Stimulated activated CD8-positive, alpha-beta memory T cell treated with anti-CD3 and anti-CD28 coated beads, Interleukin-12 subunit alpha, Interleukin-12 subunit beta, amount 100 ng/mL, for 24 hours (primary cell): ENCODE results near the gene KLF16.

Experiments used
- DNase-seq: peaks from one replicate; pipeline ENCODE4 v3.0.0-alpha.2; 2020; ENCODE audit errors: extremely low read depth

Gene KLF16

DNA sequence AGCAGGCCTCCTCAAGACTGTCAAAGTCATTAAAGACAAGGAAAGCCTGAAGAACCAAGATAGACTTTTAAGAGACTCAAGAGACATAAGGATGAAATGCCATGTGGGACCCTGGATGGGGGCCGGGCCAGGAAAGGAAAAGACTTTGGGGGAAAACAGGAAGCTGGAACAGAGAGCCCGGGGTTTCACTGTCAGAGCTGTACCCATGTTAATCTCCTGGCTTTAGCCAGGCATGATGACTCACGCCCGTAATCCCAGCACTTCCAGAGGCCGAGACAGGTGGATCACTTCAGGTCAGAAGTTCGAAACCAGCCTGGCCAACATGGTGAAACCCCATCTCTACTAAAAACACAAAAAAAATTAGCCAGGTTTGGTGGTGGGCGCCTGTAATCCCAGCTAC is 5.6 kb upstream of the KLF16 start:
- no peak for DNase-seq

DNA sequence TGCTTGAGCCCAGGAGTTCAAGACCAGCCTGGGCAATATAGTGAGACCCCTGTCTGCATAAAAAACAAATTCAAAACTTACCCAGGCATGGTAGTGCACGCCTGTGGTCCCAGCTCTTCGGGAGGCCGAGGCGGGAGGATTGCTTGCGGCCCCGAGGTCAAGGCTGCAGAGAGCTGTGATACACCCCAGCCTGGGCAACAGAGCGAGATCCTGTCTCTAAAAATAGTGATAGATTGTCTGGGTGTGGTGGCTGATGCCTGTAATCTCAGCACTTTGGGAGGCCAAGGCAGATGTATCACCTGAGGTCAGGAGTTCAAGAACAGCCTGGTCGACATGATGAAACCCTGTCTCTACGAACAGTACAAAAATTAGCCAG is 4.0 kb upstream of the KLF16 start:
- DNase-seq: no peak

GRCh38 chr19:1866693-1867348 is 3.4 kb upstream of the KLF16 start:
- no peak for DNase-seq

DNA sequence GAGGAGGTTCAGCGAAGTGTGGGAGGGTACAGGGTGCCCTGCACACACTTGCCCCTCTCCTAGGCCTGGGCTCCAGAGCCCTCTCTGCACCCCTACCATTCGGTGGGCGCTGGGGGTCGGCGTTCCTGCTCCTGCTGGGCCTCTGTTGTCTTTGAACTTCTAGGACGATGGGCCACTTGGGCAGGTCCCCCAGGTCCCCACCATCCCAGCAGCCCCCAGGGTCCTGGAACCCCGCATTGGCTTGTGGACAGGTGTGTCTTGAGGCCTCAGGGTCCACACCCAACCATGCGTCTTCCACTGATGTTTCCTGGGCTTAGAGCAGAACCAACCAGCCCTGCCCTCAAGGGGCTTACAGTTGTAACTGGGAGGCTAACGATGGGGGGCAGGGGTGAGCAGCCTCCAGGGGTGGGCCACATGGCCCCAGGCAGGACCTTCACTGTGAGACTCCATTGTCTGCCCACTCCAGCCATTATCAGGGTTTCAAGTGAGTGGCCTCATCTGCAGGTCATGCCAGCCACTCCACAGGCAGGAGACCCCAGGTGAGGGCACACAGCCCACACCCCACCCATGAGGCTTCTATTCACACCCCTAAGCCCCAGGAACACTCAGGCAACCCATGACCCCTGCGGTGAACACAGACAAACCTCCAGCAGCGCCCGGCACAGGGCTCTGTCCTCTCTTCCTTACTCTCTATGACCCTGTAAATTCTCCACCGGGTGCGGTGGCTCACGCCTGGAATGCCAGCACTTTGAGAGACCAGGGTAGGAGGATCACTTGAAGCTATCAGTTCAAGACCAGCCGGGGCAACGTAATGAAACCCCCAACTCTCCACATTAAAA is 2.0 kb upstream of the KLF16 start:
- DNase-seq: no peak

DNA sequence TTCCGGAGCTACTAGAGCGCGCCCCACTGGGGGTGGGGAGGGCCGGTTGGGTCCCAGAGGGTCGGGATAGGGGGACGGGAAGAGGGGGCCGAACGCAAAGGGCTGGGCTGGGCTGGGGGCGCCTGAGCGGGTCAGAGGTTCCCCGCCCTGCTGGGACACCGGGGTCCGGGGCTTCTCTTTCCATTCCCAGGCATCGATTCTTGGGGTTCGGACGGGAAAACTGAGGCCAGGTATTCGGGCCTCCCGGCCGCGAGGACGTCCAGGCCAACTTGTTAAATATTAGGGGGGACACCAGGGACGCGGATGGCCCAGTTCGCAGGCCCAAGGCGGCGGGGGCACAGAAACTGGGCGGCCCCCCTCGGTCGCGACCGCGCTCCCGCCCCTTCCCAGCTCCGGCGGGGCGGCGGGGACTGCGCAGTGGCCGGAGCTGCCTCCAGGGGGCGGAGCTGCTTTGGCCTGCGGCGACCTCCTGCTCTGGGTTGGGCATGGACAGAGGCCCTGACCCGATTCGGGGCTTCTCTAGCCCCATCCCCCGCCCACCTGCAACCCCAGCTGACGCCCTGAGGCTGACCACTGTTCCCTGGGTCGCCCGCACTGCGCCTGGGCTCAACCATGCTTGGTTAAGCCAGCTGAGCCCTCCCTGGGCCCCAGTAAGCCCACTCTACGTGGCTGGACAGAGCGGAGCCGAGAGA is 1.2 kb upstream of the KLF16 start:
- no peak for DNase-seq

- peak; percentile 91 for DNase-seq
Observed at GRCh38 chr19:1863638-1864479, 480 bp upstream of the KLF16 start.

- DNase-seq: no peak
Observed at GRCh38 chr19:1862424-1863327, 703 bp downstream of the KLF16 start.

GRCh38 chr19:1862068-1862423 is 1.3 kb downstream of the KLF16 start:
- no peak for DNase-seq

GRCh38 chr19:1861599-1862031 is 1.8 kb downstream of the KLF16 start:
- no peak for DNase-seq

DNA sequence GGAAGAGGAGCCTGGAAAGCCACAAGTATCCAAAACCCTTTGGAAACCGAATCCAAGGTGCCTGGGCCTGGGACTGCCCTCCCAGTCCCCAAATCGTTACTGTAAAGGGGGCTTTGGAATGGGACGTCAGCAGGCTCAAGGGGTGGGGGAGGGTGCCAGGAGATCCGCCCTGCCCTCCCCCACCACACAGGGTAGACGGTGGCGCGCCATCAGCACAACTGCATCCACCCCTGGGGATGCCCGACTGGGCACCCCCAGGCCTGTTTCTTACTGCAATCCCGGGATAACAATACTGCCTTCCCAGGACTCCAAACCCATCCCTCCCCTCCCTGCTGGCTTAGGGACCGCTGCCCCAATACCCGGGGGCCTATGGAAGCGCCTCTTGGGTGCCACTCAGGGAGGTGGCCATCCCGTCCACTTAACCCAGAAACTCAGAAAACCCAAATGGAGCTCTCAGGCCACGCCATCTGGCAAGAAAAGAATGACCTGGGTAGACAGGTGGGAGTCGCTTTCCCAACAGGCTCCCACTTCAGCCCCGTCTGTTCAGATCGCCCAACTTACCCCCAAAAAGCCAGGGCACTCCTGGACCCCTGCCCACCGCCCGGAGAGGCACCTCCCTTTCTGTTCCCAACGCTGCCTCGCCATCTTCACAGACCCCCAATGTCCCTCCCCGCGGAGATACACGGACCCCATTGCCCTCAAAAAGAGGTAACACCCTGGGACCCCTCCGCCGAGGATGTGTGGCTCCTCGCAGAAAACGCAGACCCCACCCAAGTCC is 2.4 kb downstream of the KLF16 start:
- DNase-seq: no peak

DNA sequence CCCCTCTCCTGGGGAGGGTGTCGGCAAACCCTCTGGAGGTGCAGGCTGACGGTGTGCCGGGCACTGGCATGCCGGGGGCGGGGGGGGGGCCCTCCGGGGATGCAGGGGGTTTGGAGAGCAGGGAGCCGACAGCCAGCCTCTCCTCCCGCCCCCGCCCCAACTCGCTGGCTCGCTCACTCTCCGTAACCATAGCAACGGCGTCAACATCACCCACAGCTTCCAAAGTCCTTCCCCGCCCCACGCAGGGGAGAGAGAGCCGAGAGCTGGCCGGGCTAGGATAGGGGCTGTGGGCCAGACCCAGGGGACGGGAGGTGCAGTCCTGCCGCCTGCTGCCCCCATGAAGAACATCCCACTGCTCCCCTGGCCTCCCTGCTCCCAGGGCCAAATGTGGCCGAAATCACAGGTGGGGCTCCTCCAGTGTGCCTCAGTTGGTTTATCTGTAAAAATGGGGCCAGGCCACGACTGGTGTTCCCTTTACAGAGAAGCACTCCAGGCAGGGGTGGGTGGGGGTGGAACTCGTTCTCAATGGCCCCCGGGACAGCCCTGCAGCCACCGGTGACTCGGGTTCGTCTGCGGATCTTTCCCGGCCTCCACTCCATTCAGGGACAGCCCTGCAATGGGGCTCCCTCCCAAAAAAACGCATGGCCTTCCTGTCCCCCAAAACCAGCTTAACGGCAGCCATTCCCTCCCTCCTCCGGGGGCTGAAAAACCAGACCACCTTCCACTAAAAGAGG is 3.2 kb downstream of the KLF16 start:
- DNase-seq: no peak

DNA sequence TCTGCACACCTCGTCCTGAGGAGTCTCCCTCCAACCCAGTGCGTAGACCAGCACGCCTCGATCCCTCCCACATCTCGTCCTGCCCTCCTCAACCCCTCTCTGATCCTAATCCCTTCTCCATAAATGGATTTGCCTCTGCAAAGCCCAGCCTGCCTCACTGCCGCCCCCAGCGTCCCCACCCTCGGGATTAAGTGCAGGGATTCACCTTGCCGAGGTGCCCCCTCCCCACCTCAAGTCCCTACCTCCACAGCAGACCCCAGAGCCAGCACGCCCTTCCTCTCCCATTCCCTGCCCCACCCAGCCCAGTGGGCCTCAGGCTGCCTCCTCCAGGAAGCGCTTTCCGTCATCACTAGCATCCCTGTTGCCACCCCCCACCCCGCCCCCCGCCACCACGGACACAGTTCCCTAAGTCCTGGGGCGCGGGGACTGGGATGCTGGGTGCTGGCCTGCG is 4.0 kb downstream of the KLF16 start:
- DNase-seq: no peak

GRCh38 chr19:1858412-1859081 is 4.8 kb downstream of the KLF16 start:
- no peak for DNase-seq

- DNase-seq: no peak
Observed at GRCh38 chr19:1857648-1858326, 5.6 kb downstream of the KLF16 start.

GRCh38 chr19:1856698-1857603 is 6.4 kb downstream of the KLF16 start:
- no peak for DNase-seq

- DNase-seq: no peak
Observed at GRCh38 chr19:1856345-1856697, 7.1 kb downstream of the KLF16 start.

DNA sequence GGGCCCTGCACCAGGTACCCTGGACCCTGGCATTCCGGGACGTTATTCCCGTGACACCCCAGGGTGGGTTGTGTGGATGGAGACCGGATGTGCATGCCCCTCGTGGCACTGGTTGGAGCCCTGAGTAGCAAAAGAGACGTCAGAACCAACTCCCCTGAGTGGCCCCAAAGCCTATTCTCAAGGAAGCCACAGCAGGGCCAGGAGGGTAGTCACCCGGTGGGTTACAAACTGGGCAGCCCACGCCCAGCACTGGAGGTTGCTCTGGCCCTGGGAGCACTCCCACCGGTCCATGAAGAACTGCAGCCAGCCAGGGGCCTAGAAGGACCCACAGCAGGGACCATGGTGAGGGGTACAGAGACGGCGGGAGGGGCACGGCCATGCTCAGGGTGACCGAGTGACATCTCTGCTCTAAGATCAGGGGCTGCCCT is 7.5 kb downstream of the KLF16 start:
- no peak for DNase-seq
